Natural killer cell treated with Interleukin-12 subunit alpha and Interleukin-12 subunit beta and Interleukin-15 and Interleukin-18, amount 100 ng/mL, for 72 hours (primary cell): Measurements from ENCODE around the gene ELOVL1. TPM values are rescaled to one million over a fixed set of nuclear protein-coding genes. Genes with fewer than 3 reads are reported as not detected.

Experiments used
- ATAC-seq, 2 donors: fragments of 150-1000 bp; cut with Tn5 transposase in 1 of 2; sonication (Bioruptor Pico), chemical (Tn5 transposase) in 1 of 2; 2 replicates each; pipeline ENCODE4 v1.10.0; 2021
- DNase-seq: peaks from one replicate; pipeline ENCODE4 v3.0.0; 2022; ENCODE audit warnings: low spot score
- H3K27ac Mint-ChIP-seq, 2 donors: 1 replicate in 1 of 2; 2 replicates in 1 of 2; pipeline ENCODE4 v1.8.0; 2022; ENCODE audit warnings: mixed read lengths in 2 of 2, mild to moderate bottlenecking in 1 of 2, moderate library complexity in 1 of 2
- H3K27me3 Mint-ChIP-seq, 2 donors: 1 replicate in 1 of 2; 2 replicates in 1 of 2; pipeline ENCODE4 v1.8.0; 2022; ENCODE audit warnings: mixed read lengths in 2 of 2
- H3K36me3 Mint-ChIP-seq: one replicate; pipeline ENCODE4 v1.8.0; 2022; ENCODE audit warnings: mixed read lengths
- H3K4me1 Mint-ChIP-seq, 2 donors: 1 replicate in 1 of 2; 2 replicates in 1 of 2; pipeline ENCODE4 v1.8.0; 2022; ENCODE audit warnings: low read depth in 2 of 2, mixed read lengths in 2 of 2, mild to moderate bottlenecking in 1 of 2
- H3K4me3 Mint-ChIP-seq: one replicate; pipeline ENCODE4 v1.8.0; 2022; ENCODE audit warnings: mixed read lengths
- H3K9me3 Mint-ChIP-seq: 2 replicates; pipeline ENCODE4 v1.8.0; 2022; ENCODE audit warnings: mixed read lengths
- total RNA-seq, 2 donors: library from RNA; stranded (reverse); gene quantifications; one replicate each; pipeline ENCODE4 v1.2.3, GENCODE V29; 2022

The ELOVL1 gene
- total RNA-seq, 2 donors from 2014 or later, result 101 to 108 TPM

DNA sequence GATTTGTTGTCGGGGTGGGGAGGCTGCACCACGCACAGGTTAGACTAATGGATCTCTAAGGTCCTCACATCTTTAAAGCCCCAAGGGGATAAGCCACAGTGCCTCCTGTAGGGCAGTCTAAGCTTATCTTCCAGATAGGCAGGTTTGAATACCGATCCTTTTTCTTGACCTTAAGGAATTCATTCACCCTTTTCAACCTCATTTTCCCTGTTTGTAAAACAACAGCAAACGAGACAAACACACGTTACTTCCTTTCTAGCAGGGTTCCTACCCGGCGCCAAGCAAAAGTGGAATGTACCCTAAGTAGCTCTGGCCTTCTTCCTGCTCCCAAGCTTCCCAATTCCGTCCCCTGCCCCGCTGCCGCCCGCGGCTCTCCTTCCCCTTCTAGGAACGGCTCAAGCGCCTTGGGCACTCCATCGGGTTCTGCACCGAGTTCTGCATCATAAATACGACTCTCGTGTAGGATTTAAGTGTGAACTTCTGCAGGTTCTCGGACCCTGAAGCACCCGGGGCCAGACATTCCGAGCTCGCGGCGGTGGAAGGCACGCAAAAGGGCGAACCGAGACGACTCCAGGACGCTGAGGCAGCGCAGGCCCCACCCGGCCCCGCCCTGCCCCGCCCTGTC lies 9.6 kb downstream of the ELOVL1 start:
- Mint-ChIP-seq H3K27me3 (no peaks in the 10 kb centered on the region), H3K27ac (peak overlapping the region; percentile 70 to 92), H3K36me3 (peaks cover 14% of the 10 kb centered on the region), H3K4me1 (peaks cover 28 to 38% of the 10 kb centered on the region in 2 donors), H3K9me3 (no peaks in the 10 kb centered on the region), H3K4me3 (peak overlapping the region; percentile 97)
- peak in 1 of 2 donors; percentile 0 for ATAC-seq
- no peak for DNase-seq

DNA sequence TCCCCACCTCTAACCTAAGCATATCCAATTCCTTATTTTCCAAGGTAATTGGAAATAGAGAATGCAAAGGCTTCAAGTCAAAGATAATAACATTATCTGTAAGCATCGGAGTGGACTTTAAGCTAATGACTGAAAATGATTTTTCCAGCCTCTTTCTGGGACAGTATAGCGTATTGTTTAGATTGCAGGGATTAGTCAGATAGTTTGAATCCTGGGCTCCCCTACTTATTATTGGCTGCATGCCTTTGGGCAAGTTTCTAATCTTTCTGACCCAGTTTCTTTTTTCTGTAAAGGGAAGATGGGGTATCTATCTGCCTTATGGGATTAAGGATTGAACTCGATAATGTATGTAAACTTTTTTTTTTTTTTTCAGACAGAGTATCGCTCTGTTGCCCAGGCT lies 10.6 kb downstream of the ELOVL1 start:
- H3K4me1 Mint-ChIP-seq, result peaks cover 25 to 33% of the 10 kb centered on the region in 2 donors
- DNase-seq (no peak), ATAC-seq (no peak)
- H3K36me3 Mint-ChIP-seq, result peaks cover 11% of the 10 kb centered on the region
- H3K27ac Mint-ChIP-seq, result no peak overlapping the region
- no peaks in the 10 kb centered on the region for H3K27me3 Mint-ChIP-seq
- no peak overlapping the region for H3K4me3 Mint-ChIP-seq
- no peaks in the 10 kb centered on the region for H3K9me3 Mint-ChIP-seq

DNA sequence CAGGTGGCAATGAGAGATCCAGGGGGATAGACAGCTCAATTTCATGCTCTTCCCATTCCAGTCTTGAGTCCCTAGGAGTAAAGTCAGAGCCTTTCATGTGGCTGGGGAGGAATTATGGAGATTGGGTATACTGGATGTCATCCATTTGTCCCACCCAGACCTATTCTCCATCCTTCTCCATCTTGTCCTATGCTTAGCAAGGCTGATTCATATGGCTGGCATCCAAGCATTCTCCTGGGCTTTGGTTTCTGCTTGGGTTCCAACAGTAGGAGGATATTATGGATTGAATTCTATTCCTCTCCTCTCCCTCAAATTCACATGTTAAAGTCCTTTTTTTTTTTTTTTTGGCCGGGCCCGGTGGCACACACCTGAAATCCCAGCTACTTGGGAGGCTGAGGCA lies 12.9 kb downstream of the ELOVL1 start:
- ATAC-seq (no peak), DNase-seq (no peak)
- H3K9me3 Mint-ChIP-seq, result no peaks in the 10 kb centered on the region
- peaks cover 8 to 12% of the 10 kb centered on the region in 2 donors for H3K4me1 Mint-ChIP-seq
- no peaks in the 10 kb centered on the region for H3K36me3 Mint-ChIP-seq
- H3K4me3 Mint-ChIP-seq, result no peak overlapping the region
- H3K27me3 Mint-ChIP-seq, result no peaks in the 10 kb centered on the region
- H3K27ac Mint-ChIP-seq, result no peak overlapping the region

DNA sequence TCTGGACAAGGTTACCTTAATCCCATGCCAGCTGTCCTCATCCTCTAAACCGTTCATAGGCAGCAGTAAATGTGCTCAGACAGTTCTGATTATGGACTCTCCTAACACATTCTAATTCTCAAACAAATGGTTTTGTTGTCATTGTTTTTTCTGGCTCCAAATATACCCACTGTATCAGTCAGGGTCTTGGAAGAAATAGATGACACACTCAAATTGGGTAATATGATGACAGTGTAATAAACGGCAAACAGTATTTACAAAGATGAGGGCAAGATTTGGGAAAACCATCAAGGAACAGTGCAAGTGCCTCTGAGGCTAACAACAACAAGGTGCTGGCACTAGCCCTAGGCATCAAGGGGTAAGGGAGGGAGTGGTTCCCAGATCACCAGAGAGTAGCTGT lies 13.3 kb downstream of the ELOVL1 start:
- DNase-seq, result no peak
- H3K4me3 Mint-ChIP-seq, result no peak overlapping the region
- H3K9me3 Mint-ChIP-seq, result no peaks in the 10 kb centered on the region
- no peak overlapping the region for H3K27ac Mint-ChIP-seq
- H3K27me3 Mint-ChIP-seq, result no peaks in the 10 kb centered on the region
- no peak for ATAC-seq
- no peaks in the 10 kb centered on the region for H3K36me3 Mint-ChIP-seq
- peaks cover 9 to 12% of the 10 kb centered on the region in 2 donors for H3K4me1 Mint-ChIP-seq

DNA sequence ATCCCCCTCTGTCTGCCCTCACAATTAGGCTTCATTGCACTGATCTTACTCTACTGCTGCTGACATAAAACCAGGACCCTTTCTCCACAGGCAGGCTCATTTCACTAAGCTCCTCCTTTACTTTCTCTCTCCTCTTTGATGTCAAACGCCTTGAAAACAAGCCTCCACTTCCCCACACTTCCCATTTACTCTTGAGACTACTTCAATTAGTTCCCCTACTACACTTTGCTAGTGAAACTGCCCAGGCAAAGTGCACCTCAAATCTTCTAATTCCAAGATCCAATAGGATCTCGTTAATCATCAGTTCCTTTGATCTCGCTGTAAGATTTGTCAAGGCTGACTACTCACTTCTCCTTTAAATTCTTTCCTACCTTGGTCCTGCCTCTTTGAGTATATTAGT lies 14.9 kb downstream of the ELOVL1 start:
- no peak overlapping the region for H3K4me3 Mint-ChIP-seq
- DNase-seq, result no peak
- ATAC-seq, result no peak
- peaks cover 8 to 13% of the 10 kb centered on the region in 2 donors for H3K4me1 Mint-ChIP-seq
- no peaks in the 10 kb centered on the region for H3K27me3 Mint-ChIP-seq
- H3K9me3 Mint-ChIP-seq, result no peaks in the 10 kb centered on the region
- H3K27ac Mint-ChIP-seq, result no peak overlapping the region
- no peaks in the 10 kb centered on the region for H3K36me3 Mint-ChIP-seq

DNA sequence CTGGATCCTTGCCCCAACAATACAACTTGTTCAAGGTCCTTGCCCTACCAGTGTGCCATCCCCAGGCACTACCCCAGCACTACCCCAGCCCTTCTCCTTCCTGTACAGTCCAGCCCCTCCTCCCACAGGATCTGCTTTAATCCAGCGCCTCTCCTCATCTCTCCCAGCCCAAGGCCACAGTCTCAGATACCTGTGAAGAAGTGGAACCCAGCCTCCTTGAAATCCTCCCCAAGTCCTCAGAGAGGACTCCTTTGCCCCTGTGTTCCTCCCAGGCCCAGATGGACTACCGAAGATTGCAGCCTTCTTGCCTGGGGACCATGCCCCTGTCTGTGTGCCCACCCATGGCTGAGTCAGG lies 15.5 kb downstream of the ELOVL1 start:
- ATAC-seq (no peak), DNase-seq (no peak)
- H3K4me1 Mint-ChIP-seq, result peaks cover 6 to 13% of the 10 kb centered on the region in 2 donors
- H3K4me3 Mint-ChIP-seq, result no peak overlapping the region
- H3K27ac Mint-ChIP-seq, result no peak overlapping the region
- H3K27me3 Mint-ChIP-seq, result no peaks in the 10 kb centered on the region
- no peaks in the 10 kb centered on the region for H3K9me3 Mint-ChIP-seq
- no peaks in the 10 kb centered on the region for H3K36me3 Mint-ChIP-seq

DNA sequence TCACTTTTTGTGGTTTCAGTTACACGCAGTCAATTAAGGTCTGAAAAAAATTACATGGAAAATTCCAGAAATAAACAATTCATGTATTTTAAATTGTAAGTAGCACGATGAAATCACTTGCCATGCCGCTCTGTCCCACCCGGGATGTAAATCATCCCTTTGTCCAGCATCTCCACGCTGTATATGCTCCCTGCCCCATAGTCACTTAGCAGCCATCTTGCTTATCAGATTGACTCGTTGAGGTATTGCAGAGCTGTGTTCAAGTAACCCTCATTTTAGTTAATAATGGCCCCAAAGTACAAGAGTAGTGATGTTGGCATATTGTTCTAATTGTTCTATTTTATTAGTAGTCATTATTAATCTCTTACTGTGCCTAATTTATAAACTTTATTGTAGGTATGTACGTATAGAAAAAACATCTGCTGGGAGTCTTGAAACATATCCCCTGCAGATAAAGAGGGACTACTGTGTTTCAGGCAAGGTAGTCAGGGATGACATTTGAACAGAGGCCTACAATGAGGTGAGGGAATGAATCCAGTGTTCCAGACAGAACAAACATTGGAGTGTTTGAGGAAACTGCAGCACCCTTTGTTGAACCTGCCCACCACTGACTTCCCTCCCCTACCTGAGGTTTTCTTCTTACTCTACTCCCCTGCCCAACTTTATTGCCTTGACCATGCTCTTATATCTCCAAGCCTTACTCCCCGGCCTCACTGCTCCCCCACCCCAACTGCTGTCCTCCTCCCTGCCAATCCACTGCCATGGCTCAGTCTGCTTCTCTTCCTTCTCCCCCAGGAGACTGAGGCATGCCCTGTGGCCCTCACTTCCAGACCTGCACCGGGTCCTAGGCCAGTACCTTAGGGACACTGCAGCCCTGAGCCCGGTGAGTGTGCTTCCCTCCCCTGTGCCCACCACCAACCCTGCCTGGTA lies 16.1 kb downstream of the ELOVL1 start:
- ATAC-seq (no peak), DNase-seq (no peak)
- H3K27ac Mint-ChIP-seq, result no peak overlapping the region
- no peaks in the 10 kb centered on the region for H3K9me3 Mint-ChIP-seq
- H3K4me3 Mint-ChIP-seq, result no peak overlapping the region
- H3K27me3 Mint-ChIP-seq, result no peaks in the 10 kb centered on the region
- H3K36me3 Mint-ChIP-seq, result no peaks in the 10 kb centered on the region
- peaks cover 6 to 13% of the 10 kb centered on the region in 2 donors for H3K4me1 Mint-ChIP-seq

DNA sequence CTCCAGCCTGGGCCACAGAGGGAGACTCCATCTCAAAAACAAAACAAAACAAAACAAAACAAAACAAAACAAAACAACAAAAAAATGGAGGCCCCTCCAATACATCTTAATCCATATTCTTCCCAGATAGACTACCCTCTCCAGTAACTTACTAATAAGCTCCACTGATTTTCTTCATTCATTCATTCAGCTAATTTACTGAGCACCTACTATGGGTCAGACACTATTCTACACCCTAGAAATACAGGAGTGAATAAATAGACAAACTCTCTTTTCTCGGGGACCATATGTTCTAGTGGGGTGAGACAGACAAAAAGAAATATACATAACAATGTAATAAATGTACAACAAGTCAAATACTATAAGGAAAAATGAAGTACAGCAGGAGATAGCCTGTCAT lies 16.8 kb downstream of the ELOVL1 start:
- H3K27ac Mint-ChIP-seq, result no peak overlapping the region
- H3K4me3 Mint-ChIP-seq, result no peak overlapping the region
- DNase-seq (no peak), ATAC-seq (no peak)
- H3K4me1 Mint-ChIP-seq, result peaks cover 6 to 13% of the 10 kb centered on the region in 2 donors
- H3K36me3 Mint-ChIP-seq, result no peaks in the 10 kb centered on the region
- H3K27me3 Mint-ChIP-seq, result no peaks in the 10 kb centered on the region
- H3K9me3 Mint-ChIP-seq, result no peaks in the 10 kb centered on the region

DNA sequence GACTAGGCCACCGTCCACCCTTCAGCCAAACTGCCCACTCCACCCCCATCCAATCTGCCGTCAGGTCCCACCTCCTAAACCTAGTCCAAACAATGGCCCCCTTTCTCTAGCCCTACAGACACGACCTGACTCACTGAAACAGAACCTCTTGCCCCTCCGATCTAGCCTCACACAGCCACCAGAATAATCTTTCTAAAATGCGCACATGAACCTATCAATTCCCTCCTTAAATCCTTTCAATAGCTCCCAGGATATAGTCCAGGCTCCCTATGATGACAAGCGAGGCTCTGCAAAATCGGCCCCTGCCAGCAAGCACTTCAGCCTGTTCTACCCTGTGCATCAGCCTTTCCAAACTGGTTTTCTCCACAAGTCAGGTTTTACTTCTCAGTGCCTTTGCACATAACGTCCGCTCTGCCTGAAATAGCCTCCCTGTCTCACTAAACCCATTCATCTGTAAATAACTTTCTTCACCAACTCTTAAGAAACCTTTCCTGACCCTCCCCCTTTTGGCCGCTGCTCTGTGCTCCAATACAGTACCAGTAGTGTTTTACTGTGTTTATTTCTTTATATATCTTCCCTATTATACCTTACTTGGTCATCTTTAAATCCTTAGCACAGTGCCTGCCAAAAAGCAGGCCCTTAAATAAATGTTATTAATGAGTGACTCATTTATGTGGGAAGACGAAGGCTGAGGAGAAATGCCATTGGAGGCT lies 18.1 kb downstream of the ELOVL1 start:
- no peaks in the 10 kb centered on the region for H3K36me3 Mint-ChIP-seq
- H3K27ac Mint-ChIP-seq, result peak overlapping the region; percentile 11 to 66
- no peaks in the 10 kb centered on the region for H3K9me3 Mint-ChIP-seq
- no peaks in the 10 kb centered on the region for H3K27me3 Mint-ChIP-seq
- no peak for DNase-seq
- peak overlapping the region; percentile 51 for H3K4me3 Mint-ChIP-seq
- ATAC-seq, result no peak
- H3K4me1 Mint-ChIP-seq, result peaks cover 6 to 13% of the 10 kb centered on the region in 2 donors

DNA sequence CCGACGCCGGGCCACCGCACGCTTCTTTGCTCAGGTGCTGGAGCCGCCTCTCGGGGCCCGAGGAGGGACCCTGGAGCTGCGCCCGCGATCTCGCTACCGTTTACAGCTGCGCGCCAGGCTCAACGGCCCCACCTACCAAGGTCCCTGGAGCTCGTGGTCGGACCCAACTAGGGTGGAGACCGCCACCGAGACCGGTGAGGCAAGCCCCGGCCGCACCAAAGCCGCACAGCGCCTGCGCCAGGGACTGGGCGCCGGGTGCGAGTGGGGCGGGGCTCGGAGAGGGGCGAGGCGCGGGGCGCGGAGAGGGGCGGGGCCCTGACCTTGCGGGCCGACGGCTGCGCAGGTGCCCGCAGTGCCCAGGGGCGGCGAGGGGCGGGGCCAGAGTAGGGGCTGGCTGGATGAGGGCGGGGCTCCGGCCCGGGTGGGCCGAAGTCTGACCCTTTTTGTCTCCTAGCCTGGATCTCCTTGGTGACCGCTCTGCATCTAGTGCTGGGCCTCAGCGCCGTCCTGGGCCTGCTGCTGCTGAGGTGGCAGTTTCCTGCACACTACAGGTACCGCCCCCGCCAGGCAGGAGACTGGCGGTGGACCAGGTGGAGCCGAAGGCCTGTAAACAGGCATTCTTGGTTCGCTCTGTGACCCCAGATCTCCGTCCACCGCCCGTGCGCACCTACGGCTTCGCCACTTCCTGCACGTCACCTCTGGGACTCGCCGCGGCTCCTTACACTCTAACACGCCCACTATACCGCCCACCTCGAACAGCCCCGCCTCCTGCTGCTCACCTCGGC lies 18.8 kb downstream of the ELOVL1 start:
- H3K27me3 Mint-ChIP-seq, result no peaks in the 10 kb centered on the region
- peaks cover 6 to 13% of the 10 kb centered on the region in 2 donors for H3K4me1 Mint-ChIP-seq
- H3K27ac Mint-ChIP-seq, result peak overlapping the region; percentile 11 to 66
- ATAC-seq (peak; percentile 87 to 91), DNase-seq (peak; percentile 82)
- no peaks in the 10 kb centered on the region for H3K36me3 Mint-ChIP-seq
- H3K4me3 Mint-ChIP-seq, result peak overlapping the region; percentile 51
- no peaks in the 10 kb centered on the region for H3K9me3 Mint-ChIP-seq

DNA sequence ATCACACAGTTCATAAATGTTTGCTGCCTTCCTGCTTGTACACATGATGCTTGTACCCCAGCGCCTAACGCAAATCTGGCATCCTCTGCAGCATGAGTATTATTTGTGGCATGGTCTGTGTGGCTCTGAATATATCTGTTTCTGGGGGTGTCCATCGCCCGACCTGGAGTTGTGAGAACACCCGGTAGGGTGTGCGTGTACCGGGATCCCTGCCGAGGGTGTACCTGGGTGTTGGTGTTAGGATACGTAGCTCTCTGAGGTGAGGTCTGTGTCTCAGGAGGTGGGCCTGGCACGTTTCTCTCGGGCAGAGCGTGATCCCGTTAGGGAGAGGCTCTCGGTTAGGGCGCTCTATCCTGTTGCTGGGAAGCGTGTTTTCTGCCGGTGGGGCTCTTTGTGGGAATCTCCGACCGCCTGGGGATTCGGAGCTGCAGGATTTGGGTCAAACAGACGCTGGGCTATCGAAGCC lies 19.4 kb downstream of the ELOVL1 start:
- no peaks in the 10 kb centered on the region for H3K36me3 Mint-ChIP-seq
- DNase-seq, result no peak
- no peak overlapping the region for H3K27ac Mint-ChIP-seq
- peaks cover 6 to 13% of the 10 kb centered on the region in 2 donors for H3K4me1 Mint-ChIP-seq
- ATAC-seq, result no peak
- no peaks in the 10 kb centered on the region for H3K27me3 Mint-ChIP-seq
- H3K9me3 Mint-ChIP-seq, result no peaks in the 10 kb centered on the region
- no peak overlapping the region for H3K4me3 Mint-ChIP-seq

DNA sequence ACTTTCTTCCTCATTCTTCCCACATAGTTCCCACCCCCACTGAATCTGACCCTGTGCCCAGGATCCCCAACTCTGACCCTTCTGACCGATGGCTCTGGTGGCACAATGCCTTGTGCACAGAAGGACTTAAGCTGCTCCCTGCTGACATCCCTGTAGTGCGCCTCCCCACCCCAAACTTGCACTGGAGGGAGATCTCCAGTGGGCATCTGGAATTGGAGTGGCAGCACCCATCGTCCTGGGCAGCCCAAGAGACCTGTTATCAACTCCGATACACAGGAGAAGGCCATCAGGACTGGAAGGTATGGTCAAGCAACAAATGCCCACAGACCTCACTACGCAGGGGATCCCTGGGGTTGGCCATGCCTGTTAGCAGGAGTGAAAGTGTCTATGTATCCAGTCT lies 21.2 kb downstream of the ELOVL1 start:
- DNase-seq, result no peak
- no peak overlapping the region for H3K4me3 Mint-ChIP-seq
- H3K27me3 Mint-ChIP-seq, result no peaks in the 10 kb centered on the region
- H3K4me1 Mint-ChIP-seq, result peaks cover 6 to 13% of the 10 kb centered on the region in 2 donors
- no peaks in the 10 kb centered on the region for H3K36me3 Mint-ChIP-seq
- ATAC-seq, result no peak
- H3K27ac Mint-ChIP-seq, result no peak overlapping the region
- H3K9me3 Mint-ChIP-seq, result no peaks in the 10 kb centered on the region

DNA sequence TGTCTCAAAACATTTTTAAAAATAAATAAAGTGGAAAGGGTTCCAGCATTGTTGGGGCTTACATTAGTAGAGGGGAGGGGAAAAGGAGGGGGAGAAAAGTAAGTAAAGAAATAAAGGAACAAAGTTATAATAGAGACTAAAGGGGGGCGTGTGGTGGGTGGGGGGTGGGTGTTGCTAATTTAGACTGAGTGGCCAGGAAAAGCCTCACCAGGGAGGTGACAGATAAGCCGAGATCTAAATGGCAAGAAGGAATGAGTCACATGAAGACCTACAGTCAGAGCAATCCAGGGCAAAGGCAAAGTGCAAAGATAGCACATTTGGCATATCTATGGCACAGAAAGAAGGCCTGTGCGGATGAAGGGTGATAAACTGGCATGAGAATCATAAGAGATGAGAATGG lies 22.7 kb downstream of the ELOVL1 start:
- Mint-ChIP-seq H3K4me1 (peaks cover 6 to 13% of the 10 kb centered on the region in 2 donors), H3K9me3 (no peaks in the 10 kb centered on the region), H3K27me3 (no peaks in the 10 kb centered on the region), H3K4me3 (no peak overlapping the region), H3K36me3 (no peaks in the 10 kb centered on the region), H3K27ac (no peak overlapping the region)
- no peak for DNase-seq
- ATAC-seq, result no peak
